BLaER1 (cell line): Measurements from ENCODE around the gene THAP3.

Experiments used
- H3K27ac ChIP-seq: shearing (Covaris generic); formaldehyde crosslinking; 2 replicates; pipeline ENCODE4 v1.8.1; 2022
- H3K27me3 ChIP-seq: shearing (Covaris generic); formaldehyde crosslinking; 2 replicates; pipeline ENCODE4 v1.8.1; 2022
- H3K36me3 ChIP-seq: shearing (Covaris generic); formaldehyde crosslinking; 2 replicates; pipeline ENCODE4 v1.8.1; 2022
- H3K4me1 ChIP-seq: shearing (Covaris generic); formaldehyde crosslinking; 2 replicates; pipeline ENCODE4 v1.8.1; 2022
- H3K4me2 ChIP-seq: shearing (Covaris generic); formaldehyde crosslinking; 2 replicates; pipeline ENCODE4 v1.8.1; 2022
- H3K4me3 ChIP-seq: shearing (Covaris generic); formaldehyde crosslinking; 2 replicates; pipeline ENCODE4 v1.8.1; 2022
- H3K9ac ChIP-seq: shearing (Covaris generic); formaldehyde crosslinking; 2 replicates; pipeline ENCODE4 v1.8.1; 2022
- H3K9me3 ChIP-seq: shearing (Covaris generic); formaldehyde crosslinking; 2 replicates; pipeline ENCODE4 v1.8.1; 2022
- H4K20me1 ChIP-seq: shearing (Covaris generic); formaldehyde crosslinking; 2 replicates; pipeline ENCODE4 v1.8.1; 2022
- Cebpa-rat ChIP-seq: shearing (Covaris generic); IDR thresholded peaks from 2 replicates; pipeline ENCODE4 v1.8.1; 2022

The THAP3 gene

DNA sequence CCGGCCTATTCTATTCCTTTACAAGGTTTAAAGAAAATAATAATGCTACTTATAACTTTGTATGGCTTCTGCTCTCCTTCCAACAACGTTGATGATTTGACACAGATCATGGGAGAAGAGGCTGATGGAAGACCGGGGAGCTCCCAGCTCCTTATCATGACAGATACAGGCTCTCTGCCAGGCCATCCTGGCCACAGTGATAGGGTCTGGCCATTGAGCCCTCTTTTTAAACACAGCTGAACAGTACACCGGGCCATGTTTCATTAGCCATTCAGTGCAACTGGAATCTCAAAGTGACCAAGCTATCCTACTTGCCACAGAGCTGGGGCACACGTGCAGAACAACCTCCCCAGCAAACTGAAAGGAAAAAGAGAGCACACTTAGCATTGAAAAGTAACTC is 42.0 kb downstream of the THAP3 start:
- no peak for TF ChIP-seq Cebpa-rat
- Histone ChIP-seq H3K36me3 (peaks cover 92% of the 10 kb centered on the region), H3K27me3 (no peaks in the 10 kb centered on the region), H3K27ac (no peak overlapping the region), H3K9me3 (0 out of 2 replicates have a peak, but pooled peaks cover 4% of the 10 kb centered on the region), H3K4me3 (no peak overlapping the region), H4K20me1 (peaks cover 25% of the 10 kb centered on the region; the same call in 1 of the 2 replicates), H3K4me2 (no peak overlapping the region), H3K9ac (no peak overlapping the region), H3K4me1 (no peaks in the 10 kb centered on the region)

DNA sequence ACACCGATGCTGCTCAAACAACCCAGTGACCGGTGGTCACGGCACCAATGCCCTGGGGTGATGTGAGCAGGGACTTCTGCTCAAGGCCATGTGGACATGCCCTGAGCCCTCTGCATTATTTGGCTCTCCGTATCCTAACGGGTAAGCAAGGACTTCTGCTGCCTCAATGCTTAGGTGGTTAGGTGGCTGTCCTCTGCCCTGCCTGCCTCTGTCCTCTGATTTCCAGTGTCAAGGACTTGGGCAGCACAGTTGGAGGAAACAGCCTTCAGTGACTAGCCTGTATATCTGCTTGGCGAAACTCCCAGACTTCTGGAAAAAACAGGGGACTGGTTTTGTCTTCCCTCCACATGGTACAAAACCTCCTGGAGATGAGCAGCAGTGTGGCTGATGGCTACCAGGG is 42.5 kb downstream of the THAP3 start:
- Histone ChIP-seq H3K4me2 (no peak overlapping the region), H3K27me3 (no peaks in the 10 kb centered on the region), H3K4me1 (no peaks in the 10 kb centered on the region), H4K20me1 (peaks cover 21% of the 10 kb centered on the region; the same call in 1 of the 2 replicates), H3K27ac (no peak overlapping the region), H3K4me3 (no peak overlapping the region), H3K9me3 (0 out of 2 replicates have a peak, but pooled peaks cover 4% of the 10 kb centered on the region), H3K9ac (no peak overlapping the region), H3K36me3 (peaks cover 92% of the 10 kb centered on the region)
- TF ChIP-seq Cebpa-rat, result no peak

DNA sequence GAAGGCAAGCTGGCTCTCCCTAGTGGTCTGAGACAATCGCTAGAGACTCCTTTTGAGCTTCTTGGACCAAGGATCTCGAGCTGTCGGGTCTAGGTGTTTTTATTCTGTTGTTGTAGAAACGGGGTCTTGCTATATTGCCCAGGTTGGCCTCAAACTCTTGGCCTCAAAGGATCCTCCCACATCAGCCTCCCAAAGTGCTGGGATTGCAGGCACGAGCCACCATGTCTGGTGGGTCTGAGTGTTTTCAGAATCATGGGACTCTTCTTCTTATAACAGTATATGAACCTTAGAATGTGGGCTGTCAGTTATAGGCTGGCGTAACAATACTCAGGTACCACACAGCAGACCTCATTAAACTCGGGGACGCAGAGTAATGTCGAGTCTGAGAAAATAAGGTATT is 43.8 kb downstream of the THAP3 start:
- no peak overlapping the region for H3K9ac ChIP-seq
- 0 out of 2 replicates have a peak, but pooled peaks cover 4% of the 10 kb centered on the region for H3K9me3 ChIP-seq
- H3K36me3 ChIP-seq, result peaks cover 92% of the 10 kb centered on the region
- no peak for TF ChIP-seq Cebpa-rat
- H3K4me3 ChIP-seq, result no peak overlapping the region
- no peak overlapping the region for H3K4me2 ChIP-seq
- no peaks in the 10 kb centered on the region for H3K4me1 ChIP-seq
- no peak overlapping the region for H3K27ac ChIP-seq
- no peaks in the 10 kb centered on the region for H3K27me3 ChIP-seq
- H4K20me1 ChIP-seq, result peaks cover 11% of the 10 kb centered on the region

DNA sequence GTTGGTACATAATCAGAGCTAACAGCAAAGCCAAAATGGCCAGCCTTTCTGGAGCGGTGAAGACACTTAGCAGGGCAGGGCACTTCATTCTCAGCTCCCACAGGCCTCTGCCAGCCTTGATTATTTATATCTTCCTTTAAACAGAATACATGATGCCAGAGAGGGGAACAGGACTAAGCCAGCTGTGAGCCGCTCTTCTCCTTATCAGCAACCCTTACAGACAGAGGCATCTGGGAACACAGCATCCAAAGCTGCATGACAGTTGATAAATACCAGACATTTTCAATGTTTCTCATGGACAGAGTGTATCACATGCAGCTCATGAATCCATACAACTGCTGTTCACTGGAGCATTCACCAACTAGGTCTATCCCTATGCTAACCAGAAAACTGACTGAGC is 47.9 kb downstream of the THAP3 start:
- Histone ChIP-seq H3K4me1 (no peaks in the 10 kb centered on the region), H3K27ac (no peak overlapping the region), H4K20me1 (peaks cover 24% of the 10 kb centered on the region; the same call in 1 of the 2 replicates), H3K9me3 (no peaks in the 10 kb centered on the region), H3K4me2 (no peak overlapping the region), H3K4me3 (no peak overlapping the region), H3K27me3 (no peaks in the 10 kb centered on the region), H3K36me3 (peaks cover 92% of the 10 kb centered on the region), H3K9ac (no peak overlapping the region)
- no peak for TF ChIP-seq Cebpa-rat

DNA sequence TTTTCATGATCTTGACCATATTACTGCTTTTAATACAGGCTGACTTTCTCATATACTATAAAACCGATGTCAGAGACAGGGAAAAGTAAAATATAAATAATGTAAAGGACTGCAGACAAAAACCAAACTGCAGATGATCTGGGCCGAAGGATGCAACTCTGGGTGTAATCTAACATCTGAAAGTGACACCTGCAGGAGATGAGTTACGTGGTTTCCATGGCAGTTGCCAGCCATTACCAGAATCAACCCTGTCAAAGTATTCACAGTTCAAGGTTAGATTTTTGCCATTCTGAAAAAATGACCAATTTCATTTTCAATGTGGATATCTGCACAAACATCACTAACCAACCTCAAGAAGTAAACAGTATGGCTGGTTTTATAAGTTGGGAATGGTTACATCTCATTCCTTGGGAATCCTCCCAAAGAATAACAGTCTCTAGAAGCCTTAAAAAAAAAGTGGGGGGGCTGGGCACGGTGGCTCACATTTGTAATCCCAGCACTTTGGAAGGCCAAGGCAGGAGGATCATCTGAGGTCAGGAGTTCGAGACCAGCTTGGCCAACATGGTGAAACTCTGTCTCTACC is 49.2 kb downstream of the THAP3 start:
- H3K27ac ChIP-seq, result no peak overlapping the region
- H3K36me3 ChIP-seq, result peaks cover 93% of the 10 kb centered on the region
- H4K20me1 ChIP-seq, result peaks cover 24% of the 10 kb centered on the region; the same call in 1 of the 2 replicates
- H3K9me3 ChIP-seq, result no peaks in the 10 kb centered on the region
- H3K4me2 ChIP-seq, result no peak overlapping the region
- no peaks in the 10 kb centered on the region for H3K4me1 ChIP-seq
- no peak for TF ChIP-seq Cebpa-rat
- H3K4me3 ChIP-seq, result no peak overlapping the region
- H3K27me3 ChIP-seq, result no peaks in the 10 kb centered on the region
- H3K9ac ChIP-seq, result no peak overlapping the region

DNA sequence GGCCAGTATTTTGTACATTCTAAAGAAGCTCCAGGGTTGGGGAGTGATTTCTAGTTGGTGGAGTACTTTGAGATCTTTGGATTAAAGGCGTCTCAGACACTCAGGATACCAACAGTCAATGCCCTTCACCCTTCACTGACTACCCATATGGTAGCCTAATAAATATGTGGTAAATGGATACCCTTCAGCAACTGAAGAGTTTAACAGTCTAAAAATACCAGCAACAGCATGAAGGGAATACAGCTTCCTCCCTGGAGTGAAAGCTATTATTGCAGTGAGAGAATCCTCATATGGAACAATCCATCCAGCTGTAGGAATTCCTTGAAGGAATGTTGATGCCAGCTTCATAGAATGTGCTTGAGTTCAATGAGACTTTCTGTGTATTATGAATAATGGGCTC is 50.1 kb downstream of the THAP3 start:
- no peaks in the 10 kb centered on the region for H3K27me3 ChIP-seq
- H3K4me2 ChIP-seq, result no peak overlapping the region
- peaks cover 98% of the 10 kb centered on the region for H3K36me3 ChIP-seq
- no peak overlapping the region for H3K9ac ChIP-seq
- TF ChIP-seq Cebpa-rat, result no peak
- no peak overlapping the region for H3K4me3 ChIP-seq
- no peaks in the 10 kb centered on the region for H3K4me1 ChIP-seq
- H3K27ac ChIP-seq, result no peak overlapping the region
- peaks cover 24% of the 10 kb centered on the region; the same call in 1 of the 2 replicates for H4K20me1 ChIP-seq
- no peaks in the 10 kb centered on the region for H3K9me3 ChIP-seq

DNA sequence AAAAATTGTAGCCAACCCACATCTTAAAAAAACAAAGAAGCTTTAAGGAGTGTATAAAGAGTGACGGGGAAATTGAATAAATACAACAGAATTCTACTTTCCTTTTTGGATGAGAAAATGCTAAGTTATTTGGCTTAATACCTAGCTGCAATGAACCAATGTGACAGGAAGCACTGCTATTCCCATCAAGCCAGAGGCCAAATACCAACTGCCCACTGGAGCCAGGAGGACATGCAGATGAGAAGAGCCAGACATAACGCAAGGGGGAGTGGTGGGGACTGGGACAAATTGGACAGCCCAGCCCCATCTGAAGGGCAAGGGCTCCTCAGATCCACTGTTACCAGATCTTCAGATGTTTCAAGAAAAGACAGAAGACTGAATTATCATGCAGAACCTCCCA is 51.3 kb downstream of the THAP3 start:
- no peak overlapping the region for H3K4me2 ChIP-seq
- no peak for TF ChIP-seq Cebpa-rat
- no peaks in the 10 kb centered on the region for H3K4me1 ChIP-seq
- no peaks in the 10 kb centered on the region for H3K27me3 ChIP-seq
- H4K20me1 ChIP-seq, result peaks cover 29% of the 10 kb centered on the region
- H3K9me3 ChIP-seq, result no peaks in the 10 kb centered on the region
- no peak overlapping the region for H3K27ac ChIP-seq
- peaks cover 96% of the 10 kb centered on the region for H3K36me3 ChIP-seq
- no peak overlapping the region for H3K4me3 ChIP-seq
- no peak overlapping the region for H3K9ac ChIP-seq
